ENCODE data around the gene TRABD2A. TPM values are rescaled to one million over a fixed set of nuclear protein-coding genes. Genes with fewer than 3 reads are reported as not detected.

The TRABD2A gene
- total RNA-seq, 1 experiment from 2014 or later = 1.7 TPM

DNA sequence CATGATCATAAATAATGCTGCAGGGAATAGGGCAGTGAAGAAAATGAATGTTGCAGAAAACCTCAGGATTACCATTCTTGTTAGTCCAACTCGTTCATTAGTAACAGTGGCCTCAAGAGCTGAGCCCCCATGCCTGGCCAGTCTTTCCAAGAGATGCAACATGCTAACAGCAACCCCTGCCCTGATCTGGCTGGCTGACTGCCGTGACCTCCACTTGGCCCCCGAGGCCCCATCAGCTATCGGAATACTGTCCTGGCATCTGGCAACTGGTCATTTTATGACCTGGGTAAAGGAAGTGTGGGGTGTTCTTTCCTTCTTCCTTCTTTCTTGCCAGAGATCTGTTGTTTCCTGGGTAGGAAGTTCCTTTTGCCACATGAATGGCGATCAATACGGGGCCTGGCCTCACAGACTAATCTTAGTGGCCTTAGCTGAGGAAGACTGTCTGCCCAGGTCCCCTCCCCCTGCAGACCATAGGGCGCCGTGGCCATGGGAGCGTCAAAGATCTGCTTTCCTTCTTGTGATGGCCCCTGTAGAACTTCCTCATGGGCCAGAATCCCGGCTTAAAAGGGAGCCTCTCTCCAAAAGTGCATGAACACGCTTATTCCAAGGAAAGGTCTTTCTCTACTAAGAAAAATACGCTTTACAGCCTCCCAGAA, 10.6 kb upstream of the TRABD2A start:
- Histone ChIP-seq H3K4me1 (ENCODE audit: insufficient read depth, low read length) (peaks cover 3% of the 10 kb centered on the region; the same call in 1 of the 2 replicates), H3K9ac (ENCODE audit: extremely low read depth, insufficient read length, low read length) (no peak overlapping the region), H3K4me2 (ENCODE audit: insufficient read depth, insufficient read length, low read length) (no peak overlapping the region), H4K91ac (ENCODE audit: insufficient read length, low read depth, low read length) (no peak overlapping the region), H4K8ac (replicated peaks; ENCODE audit: insufficient read length, low read depth, low read length) (no peak overlapping the region), H3K23ac (ENCODE audit: insufficient read length, low read depth, low read length) (no peak overlapping the region), H4K20me1 (ENCODE audit: control insufficient read depth, insufficient read depth, insufficient read length) (peaks cover 3% of the 10 kb centered on the region), H3K18ac (ENCODE audit: insufficient read length, low read depth, low read length) (no peak overlapping the region), H3K27me3 (ENCODE audit: insufficient read depth, low read length) (no peaks in the 10 kb centered on the region; the same call in 1 of the 2 replicates), H3K79me2 (ENCODE audit: insufficient read depth, low read length) (no peaks in the 10 kb centered on the region), H4K5ac (ENCODE audit: insufficient read length, low read depth, low read length) (no peak overlapping the region), H3K79me1 (ENCODE audit: insufficient read depth, low read depth, low read length, poor library complexity, severe bottlenecking) (no peaks in the 10 kb centered on the region), H3K56ac (ENCODE audit: insufficient read length, low read depth, low read length) (no peak overlapping the region), H3T11ph (ENCODE audit: low read length) (no peak overlapping the region), H3K27ac (ENCODE audit: insufficient read length, low read depth, low read length) (no peak overlapping the region), H2BK15ac (ENCODE audit: low read depth, low read length) (no peak overlapping the region), H3K23me2 (ENCODE audit: insufficient read length, low read depth, low read length, poor library complexity, severe bottlenecking) (no peaks in the 10 kb centered on the region), H2BK20ac (ENCODE audit: low read depth, low read length, poor library complexity, severe bottlenecking) (no peak overlapping the region), H3K4ac (ENCODE audit: low read depth, low read length) (no peak overlapping the region), H2BK5ac (ENCODE audit: insufficient read length, low read length) (no peak overlapping the region), H2AFZ (ENCODE audit: low read length) (no peak overlapping the region), H2BK12ac (ENCODE audit: insufficient read length, low read depth, low read length) (no peak overlapping the region), H2AK5ac (ENCODE audit: insufficient read length, low read length) (no peak overlapping the region), H2BK120ac (ENCODE audit: low read depth, low read length, poor library complexity, severe bottlenecking) (no peak overlapping the region), H3K14ac (ENCODE audit: insufficient read depth, low read length) (no peak overlapping the region; the same call in 1 of the 2 replicates), H3K9me3 (ENCODE audit: control insufficient read depth, low read depth, low read length) (no peaks in the 10 kb centered on the region)
- Mint-ChIP-seq H3K9me3 (no peaks in the 10 kb centered on the region; a peak in 1 of 5 replicates), H3K27ac (no peak overlapping the region), H3K36me3 (ENCODE audit: insufficient read depth in 1 of 3, low read depth in 3 of 3) (no peaks in the 10 kb centered on the region; a peak in 1 of 7 replicates), H3K4me1 (peaks cover 14% of the 10 kb centered on the region in 2 experiments), H3K4me3 (no peak overlapping the region), H3K27me3 (ENCODE audit: low read depth) (peaks cover 13% of the 10 kb centered on the region)
- DNase-seq = no peak
- no CpG with 5 or more reads among the region's 12 CpGs for WGBS (ENCODE audit: extremely low coverage, insufficient read length, low lambda C conversion rate)
- TF ChIP-seq, protein P1, sequence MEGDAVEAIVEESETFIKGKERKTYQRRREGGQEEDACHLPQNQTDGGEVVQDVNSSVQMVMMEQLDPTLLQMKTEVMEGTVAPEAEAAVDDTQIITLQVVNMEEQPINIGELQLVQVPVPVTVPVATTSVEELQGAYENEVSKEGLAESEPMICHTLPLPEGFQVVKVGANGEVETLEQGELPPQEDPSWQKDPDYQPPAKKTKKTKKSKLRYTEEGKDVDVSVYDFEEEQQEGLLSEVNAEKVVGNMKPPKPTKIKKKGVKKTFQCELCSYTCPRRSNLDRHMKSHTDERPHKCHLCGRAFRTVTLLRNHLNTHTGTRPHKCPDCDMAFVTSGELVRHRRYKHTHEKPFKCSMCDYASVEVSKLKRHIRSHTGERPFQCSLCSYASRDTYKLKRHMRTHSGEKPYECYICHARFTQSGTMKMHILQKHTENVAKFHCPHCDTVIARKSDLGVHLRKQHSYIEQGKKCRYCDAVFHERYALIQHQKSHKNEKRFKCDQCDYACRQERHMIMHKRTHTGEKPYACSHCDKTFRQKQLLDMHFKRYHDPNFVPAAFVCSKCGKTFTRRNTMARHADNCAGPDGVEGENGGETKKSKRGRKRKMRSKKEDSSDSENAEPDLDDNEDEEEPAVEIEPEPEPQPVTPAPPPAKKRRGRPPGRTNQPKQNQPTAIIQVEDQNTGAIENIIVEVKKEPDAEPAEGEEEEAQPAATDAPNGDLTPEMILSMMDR (conservative IDR thresholded peaks at IDR 0.05) = no peak
